Suppressor macrophage treated with lipopolysaccharide for 1 hour (primary cell): ENCODE results near the gene LACRT.
A peak's percentile ranks its signal among the peaks of the same experiment; 100 is the strongest.

Experiments used
- DNase-seq, 3 donors: peaks; one replicate each; pipeline ENCODE4 v3.0.0-alpha.2; 2020 to 2022

LACRT gene

DNA sequence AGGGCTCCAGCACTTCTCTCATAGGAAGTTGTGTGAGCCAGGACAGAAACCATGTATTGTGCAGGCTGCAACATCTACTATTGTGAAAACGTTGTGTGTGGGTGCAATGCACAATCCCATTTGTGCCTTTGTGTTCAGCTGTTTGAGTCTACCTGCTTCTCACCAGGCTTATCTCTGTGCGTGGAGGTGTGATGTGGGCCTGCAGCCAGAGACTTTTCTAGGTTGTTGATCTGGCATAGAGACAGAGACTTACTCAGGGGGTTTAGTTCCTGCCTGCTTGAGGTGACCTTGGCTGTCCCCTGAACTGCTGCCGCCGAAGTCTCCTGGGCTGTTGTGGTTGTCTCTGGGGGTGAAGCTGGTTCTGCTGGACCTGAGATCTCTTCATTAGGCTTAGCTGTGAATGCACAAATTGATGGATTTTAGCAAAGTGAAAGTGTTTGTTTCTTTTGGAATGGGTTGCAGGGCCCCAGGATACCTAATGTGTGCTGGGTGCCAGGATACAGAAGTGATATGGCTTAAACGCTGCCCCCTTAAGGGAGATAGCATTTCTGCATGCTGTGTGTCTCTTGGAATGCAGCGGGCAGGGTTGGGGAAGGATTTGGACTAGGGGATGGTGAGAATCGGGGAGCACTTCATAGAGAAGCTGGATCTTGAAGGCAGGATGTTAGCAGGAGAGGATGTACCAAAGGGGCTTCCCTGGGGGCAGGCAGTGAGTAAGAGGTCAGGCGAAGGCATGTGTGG, 2.5 kb downstream of the LACRT start:
- no peak for DNase-seq

DNA sequence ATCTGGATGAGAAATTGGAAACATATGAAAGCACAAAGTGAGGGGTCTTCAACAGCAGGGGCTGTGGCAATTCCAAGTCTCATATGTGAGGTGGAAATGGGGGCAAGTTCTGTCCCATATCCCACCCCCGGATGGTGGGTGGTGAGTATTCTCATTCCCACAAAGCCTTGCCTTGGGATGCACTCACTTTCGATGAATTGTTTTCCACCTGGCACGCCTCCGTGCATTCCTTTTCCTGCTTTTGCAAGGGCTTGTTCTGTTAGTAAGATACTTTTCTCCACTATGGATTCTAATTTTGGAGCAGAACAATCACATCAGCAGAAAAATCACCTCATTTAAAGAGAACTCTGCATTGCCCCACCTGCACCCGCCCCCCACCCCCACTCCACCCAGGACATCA, 3.1 kb downstream of the LACRT start:
- no peak for DNase-seq

DNA sequence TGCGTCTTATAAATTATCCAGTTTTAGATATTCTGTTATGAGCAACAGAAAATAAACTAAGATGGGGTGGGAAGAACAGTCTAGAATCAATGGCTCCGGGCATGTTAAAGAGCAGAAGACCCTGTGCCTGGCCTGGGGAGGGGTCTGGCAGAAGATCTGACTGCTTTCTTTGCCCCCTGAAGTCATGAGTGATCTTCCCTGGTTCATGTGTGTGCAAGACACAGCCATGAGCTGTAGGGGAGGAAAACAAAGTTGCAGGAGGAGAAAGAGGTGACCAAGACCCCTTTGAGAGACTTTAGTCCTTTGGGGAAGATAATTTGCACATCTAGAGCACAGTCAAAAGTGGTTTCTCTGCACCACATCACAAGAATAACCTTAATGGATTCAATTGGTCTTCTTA, 4.8 kb downstream of the LACRT start:
- no peak for DNase-seq

DNA sequence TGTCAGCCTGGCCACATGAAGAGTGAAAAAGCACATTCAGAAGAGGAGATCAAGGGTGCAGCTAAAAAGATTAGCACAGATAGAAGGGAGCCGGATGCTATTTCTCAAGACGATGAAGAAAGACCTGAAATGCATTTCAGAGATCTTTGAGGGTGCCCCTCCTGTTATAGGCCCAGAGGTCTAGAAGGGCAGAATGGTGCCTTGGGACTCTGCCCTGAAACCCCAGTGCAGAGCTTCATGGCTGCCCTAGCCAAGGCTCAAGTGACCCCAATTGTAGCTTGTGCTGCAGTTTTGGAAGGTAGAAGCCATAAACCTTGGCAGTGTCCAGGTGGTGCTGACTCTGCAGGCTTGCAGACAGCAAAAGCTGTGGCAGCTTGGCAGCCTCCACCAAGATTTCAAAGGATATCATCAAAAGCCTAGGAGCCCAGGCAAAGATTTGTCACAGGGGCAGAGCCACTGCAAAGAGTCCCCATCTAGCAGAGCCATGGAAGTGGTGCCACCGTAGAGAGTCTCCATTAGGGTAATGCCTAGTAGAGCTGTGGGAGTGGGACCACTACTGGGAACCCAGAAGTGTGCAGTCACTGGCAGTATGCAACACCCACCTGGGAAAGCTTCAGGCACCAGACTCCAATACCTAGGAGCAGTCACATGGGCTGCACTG, 6.4 kb downstream of the LACRT start:
- no peak for DNase-seq

DNA sequence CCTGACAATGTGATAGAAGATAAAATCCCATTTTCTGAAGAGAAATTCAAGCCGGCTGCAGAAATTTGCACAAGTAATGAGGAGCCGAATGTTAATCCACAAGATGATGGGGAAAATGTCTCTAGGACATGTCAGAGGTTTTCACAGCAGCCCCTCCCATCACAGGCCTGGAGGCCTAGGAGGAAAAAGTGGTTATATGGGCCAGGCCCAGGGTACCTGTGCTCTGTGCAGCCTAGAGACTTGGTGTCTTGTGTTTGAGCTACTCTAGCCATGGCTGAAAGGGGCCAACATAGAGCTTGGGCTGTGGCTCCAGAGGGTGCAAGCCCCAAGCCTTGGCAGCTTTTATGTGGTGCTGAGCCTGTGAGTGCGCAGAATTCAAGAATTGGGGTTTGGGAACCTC, 7.4 kb downstream of the LACRT start:
- no peak for DNase-seq

DNA sequence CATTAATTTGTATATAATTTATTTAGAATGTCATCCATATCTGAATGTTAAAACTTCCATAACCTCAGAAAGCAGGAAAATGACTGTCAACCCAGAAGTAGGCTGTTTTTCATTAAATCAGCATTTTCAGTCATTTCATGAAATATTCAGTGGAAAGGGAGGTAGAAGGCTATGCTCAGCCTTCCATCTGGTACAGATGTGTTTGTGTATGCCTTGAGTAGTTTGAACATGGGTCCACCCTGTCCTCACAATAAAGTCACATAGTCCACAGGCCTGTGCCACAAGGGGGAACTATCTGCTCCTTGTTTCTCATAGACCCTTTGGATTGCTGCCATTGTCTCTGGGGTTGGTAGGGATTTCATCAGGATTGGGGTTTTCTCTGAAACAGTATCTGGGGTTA, 9.1 kb downstream of the LACRT start:
- DNase-seq: no peak

DNA sequence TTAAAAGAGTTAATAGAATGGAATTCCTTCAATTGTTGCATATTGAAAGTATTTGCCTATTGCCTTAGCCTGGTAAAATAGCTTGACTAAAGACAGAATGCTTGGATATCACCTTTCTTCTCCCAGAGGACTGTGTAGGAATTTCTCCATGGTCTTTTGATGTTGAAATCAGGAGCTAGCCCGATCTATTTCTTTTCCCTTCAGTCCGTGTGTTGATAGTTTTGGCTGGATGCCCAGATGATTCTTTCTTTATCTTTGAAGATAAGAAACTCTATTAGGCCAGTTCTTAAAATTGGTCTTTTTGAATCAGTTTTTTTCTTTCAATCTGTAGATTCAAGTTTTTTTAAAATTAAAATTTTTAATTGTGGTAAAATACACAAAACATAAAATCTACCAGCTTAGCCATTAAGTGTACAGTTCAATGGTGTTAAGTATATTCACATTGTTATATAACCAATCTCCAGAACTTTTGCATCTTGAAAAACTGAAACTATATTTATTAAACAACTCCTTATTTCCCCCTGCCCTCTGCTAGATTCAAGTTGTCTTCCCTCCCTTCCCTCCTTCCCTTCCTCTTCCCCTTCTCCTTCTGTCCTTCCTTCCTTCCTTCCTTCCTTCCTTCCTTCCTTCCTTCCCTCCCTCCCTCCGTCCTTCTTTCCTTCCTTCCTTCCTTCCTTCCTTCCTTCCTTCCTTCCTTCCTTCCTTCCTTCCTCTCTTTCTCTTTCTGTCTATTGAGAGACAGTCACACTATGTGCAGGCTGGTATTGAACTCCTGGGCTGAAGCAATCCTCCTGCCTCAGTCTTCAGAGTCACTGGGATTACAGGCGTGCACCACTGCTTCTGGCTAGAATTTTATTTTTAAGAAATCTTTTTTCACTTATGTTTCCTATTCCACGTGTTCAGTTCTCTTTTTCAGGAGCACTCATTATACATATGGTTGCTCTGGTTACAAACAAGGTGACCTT, 10.1 kb downstream of the LACRT start:
- DNase-seq: no peak

DNA sequence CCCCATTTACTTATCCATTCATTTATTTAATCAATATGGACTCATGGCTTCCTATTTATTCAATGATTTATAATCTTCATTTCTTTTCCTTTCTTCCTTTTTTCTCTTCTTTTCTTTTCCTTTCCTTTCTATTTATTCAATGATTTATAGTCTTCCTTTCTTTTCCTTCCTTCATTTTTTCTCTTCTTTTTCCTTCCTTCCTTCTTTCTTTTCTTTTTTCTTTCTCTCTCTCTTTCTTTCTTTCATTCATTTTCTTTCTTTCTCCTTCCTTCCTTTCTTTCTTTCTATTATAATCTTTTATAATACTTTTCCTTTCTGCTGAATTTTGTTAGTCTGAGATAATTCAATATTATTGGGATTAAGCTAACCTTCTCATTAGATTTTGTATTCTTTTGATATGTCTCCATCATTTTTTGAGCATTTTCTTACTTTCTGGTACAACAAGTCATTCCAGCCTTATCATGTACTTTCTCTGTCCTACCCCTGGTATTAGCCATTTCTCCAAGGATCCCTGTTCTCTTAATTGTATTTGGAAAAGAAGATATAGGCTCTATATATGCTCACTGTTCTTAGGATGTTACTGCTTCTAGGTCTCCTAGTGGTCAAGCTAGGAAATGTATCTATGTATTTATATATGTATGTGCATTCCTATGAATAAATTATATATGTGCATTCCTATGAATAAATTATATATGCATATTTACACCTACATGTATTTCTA, 12.1 kb downstream of the LACRT start:
- peak in 1 of 3 donors; percentile 38 for DNase-seq

DNA sequence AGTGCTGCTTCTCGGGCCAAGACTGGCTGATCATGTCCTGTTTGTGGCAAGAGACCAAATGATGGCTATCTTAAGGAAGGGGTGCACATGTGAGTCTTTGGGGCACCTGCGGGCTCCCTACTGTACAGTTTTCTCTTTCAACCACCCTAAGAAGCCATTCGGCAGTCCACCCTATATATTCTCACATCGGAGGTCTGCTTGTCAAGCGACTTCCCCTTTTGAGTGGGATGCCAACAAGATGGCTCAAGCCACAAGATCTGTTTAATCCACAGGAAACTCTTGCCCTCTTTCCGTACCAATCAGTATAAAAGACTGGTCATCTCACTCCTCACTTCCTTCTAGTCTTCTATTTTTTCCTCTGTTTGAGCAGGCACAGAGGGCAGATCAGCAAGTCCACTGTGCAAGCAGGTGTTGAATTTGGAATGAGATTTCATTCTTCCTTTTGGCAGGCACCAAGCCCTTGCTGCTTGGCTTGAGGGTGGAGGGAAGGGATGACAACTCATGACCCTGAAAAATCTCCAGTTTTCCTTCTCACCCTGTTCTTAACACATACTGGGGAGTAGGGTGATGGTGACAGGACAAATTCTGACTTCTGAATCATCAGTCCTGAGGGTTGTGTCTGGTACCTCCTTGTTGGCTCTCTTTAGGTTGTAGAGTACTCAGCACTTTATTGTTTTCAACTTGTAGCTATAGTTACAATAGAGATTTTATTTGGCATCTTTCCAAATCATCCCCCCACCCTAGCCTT, 17.6 kb downstream of the LACRT start:
- DNase-seq: peak; percentile 17 to 34 (median 26)

DNA sequence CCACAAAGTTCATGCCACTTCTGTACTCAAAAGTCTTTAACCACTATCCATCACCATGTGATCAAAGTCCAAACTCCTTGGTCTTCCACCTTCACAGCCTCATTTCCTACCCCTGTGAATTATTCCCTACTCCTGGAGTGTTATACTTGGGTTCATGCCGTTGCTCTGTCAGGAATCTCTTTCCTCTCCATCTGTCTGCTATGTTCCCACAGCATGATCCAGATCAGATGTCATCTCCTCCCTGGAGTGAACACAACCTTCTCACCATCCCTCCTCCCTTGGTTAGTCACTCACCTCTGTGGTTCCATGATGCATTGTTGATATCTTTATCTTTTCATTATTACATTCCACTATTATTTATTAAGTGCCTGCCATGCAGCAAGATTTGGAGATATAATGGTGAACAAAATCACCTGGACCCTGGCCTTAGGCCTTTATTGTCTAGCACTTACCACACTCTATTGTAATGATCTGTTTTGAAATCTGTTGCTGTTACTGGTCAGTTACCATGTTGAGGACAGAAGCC, 22.4 kb downstream of the LACRT start:
- no peak for DNase-seq

DNA sequence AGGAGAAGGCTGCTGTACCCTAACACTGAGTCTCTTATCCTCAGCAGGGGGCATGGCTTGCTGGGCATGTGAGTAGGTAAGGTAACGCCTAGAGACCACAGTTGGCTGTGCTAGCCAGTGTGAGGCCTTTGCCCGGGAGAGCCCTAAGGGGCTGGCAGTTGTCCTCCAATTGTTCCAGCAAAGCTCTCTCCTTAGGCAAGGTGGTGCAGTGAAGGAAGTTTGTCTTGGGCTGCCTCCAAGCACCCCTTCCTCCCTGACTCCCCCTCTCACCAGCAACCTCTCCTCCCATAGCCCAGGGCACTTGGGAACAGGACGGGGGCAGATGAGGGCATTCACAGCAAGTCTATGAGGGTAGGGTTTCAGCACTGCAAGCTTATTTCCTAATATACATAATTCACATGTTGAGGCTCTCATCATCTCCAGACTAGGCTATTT, 23.0 kb downstream of the LACRT start:
- no peak for DNase-seq

DNA sequence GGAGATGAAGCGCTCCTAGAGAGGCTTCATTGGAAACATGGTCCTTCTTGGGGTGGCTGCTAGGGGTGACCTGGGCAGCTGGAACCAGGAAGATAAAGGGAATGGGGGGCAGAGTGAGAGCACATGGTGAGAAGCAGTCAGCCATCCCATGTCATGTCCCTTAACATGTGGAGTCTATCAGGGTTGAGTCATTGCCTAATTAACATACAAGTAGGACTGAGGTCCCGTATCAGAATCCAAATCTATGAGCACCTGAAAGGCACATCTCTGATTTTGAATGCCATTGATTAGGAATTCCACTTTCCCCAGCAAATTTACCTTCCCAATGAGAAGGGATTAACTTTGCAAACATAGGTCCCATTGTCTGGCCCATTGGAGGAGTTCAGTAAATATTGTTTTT, 25.9 kb downstream of the LACRT start:
- no peak for DNase-seq

DNA sequence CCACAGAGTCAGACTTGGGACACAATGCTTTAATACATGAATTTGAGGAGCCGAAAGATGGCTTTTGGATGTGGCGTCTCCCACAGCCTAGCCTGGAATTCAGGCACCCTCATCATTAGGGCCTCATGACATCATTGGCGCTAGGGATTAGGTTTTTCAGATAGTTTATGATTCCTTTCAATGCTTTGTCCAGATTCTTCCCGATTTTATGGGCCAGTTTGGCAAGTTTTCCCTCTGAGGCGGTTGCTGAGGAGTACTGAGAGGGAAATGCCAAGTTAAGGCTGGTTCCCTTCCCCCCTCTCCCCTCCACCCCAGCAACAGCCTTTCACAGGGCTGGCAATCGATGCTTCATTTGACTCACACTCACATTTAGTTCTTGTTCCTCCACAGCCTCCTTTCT, 26.5 kb downstream of the LACRT start:
- no peak for DNase-seq

DNA sequence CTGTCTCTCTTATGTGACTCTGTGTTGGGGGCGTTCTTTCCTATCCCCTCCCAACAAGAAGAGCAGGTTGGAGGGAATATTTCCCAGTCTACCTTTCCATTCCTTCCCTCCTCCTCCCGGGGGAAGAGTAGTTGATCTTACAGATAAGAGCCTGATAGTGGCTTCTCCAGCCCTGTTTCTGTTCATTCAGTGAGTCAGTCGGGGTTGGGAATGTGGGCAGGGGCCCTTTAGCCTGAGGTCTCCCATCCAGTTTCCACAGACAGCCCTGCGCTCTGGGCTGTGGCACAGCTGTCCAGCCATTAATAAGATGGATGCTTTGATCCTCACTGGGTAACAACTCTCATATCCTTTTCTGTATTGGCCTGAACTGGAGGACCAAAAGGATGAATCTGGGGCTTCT, 28.1 kb downstream of the LACRT start:
- DNase-seq: no peak

DNA sequence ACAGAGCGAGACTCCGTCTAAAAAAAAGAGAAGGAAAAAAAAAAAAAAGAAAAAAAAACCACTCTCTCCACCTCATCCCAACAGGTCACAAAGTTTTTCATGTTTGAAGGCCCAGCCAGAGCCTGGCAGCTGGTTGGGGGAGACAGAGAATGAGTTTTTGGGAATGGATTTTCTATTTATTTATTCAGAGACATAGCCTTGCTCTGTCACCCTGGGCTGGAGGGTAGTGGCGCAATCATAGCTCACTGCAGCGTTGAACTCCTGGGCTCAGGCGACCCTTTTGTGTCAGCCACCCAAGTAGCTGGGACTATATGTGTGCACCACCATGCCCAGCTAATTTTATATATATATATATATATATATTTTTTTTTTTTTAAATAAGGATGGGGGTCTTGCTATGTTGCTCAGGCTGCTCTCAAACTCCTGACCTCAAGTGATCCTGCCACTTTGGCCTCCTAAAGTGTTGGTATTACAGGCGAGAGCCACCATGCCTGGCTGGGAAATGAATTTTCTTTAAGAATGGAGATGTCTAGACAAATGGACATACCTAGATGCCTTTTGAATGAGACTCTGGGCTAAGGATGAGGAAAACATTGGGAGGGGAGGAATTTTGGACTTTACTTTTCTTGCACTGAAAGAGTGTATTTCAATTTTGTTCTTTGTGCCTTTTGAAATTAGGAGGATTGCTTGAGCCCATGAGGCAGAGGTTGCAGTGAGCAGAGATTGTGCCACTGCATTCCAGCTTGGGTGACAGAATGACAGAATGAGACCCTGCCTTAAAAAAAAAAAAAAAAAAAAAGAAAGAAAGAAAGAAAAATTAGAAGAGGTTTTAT, 29.3 kb downstream of the LACRT start:
- no peak for DNase-seq

DNA sequence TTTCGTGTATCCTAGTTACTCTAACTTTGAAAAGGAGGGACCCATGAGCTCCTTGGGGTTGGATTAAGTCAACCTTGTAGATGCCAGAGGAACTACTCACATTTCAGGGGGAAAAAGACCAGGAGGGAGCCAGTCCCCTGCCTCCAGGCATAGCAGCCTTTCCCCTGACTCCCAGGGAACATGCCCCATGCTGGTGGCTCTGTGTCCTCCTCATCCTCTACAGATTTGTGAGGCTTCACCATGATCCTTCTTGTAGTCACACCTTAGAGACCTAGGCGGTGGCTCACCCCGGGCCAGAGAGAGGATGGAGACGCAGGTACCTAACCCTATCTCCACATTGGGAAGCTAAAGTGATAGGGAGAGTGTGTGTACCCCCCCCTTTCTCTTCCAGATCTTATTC, 30.3 kb downstream of the LACRT start:
- no peak for DNase-seq

DNA sequence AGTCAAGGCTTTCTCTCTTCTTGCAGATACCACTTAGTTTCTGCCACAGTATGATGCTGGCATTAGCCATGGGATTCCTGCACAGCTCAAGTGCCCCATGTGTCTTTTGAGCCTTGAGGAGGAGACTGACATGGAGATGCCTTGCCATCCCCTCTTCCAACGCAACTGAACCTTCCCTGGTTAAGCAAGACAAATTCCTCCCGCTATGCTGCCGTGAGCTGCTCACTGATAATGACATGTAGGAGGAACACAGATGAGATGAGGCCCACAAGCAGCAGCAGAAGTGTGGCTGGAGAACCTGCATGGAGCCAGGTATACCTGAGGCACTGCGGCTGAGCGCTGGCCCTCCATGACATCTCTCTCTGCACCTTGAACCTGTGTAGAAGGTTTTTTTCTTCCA, 30.8 kb downstream of the LACRT start:
- no peak for DNase-seq

DNA sequence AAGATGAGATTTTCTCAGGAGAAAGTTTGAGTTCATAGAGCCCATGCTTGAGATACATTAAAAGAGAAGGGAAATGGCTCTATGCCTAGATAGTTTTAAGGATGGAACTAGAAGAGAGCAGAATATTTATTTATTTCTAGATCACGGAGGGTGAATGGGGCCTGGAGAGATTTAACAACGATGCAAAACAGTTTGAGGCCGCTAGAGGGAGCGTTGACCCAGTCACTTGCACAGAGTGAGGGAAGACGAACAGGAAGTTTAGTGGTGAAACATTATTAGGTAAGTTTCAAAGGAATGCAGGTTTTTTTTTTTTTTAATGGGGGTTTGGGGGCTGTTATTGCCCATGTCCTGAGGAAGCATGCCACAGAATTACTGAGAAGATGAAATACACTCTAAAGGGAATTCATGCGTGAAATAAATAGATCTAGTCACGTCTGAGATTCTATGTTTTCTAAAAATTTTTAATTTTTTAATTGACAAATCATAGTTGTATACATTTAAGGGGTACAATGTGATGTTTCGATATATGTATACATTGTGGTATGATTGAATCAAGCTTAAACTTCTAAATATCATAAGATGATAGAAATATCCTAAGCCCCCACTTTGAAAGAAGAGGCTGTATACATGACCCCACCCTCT, 31.4 kb downstream of the LACRT start:
- DNase-seq: peak; percentile 77 to 80 (median 78)

DNA sequence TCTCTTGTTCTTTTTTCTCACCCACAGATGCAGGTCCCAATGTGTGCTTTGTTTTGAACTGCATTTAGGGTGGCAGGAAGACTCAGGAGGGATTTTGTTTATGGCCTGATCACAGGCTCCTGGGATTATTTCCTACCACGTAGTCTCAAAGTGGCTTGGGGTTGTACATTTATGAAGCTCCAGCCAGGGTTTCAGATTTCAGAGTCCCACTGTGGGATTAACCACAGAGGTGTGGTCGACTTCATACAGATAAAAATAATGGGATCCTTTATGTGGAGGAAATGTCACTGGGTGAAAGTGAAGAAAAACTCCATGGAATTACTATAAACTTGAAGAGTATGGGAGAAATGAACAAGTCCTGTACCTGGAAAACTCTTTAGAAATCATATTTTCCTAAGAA, 32.0 kb downstream of the LACRT start:
- no peak for DNase-seq

DNA sequence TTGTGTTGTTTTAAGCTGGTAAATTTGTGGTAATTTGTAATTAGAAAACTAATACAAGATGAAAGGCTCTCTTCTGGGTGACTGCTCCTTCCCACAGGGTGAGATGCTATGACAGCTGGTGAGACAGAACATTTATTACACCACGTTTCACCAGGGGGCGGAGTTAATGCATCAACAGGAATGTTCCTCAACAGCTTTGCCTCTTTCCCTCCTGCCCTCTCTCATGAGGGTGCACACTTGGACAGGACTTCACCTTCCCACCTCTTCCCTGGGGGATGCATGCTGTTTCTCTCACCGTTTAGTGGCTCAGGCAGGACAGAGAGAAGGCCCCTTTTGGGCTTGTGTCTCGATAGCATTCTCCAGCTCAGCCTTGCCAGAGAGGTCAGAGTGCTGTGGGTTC, 32.9 kb downstream of the LACRT start:
- peak; percentile 30 to 39 (median 38) for DNase-seq
